Kidney (tissue), 14 donors: ENCODE measurements around the gene NOSTRIN. TPM values are rescaled to one million over a fixed set of nuclear protein-coding genes. Genes with fewer than 3 reads are reported as not detected.

Experiments used
- DNase-seq, 5 donors: peaks; one replicate each; pipeline ENCODE4 v3.0.0-alpha.2; 2013 to 2020
- FAIRE-seq: peaks from 2 replicates; lab custom pipeline; 2012; peaks lifted over from hg19 to GRCh38; lab: Jason Lieb, UNC
- H3K27ac ChIP-seq, 2 donors: one replicate each; pipeline ENCODE4 v1.7.0; 2013; ENCODE audit warnings: low read depth in 2 of 2, low read length in 2 of 2, inconsistent platforms in 1 of 2
- H3K27me3 ChIP-seq: one replicate; pipeline ENCODE4 v1.7.1; 2013; ENCODE audit warnings: low read length, inconsistent platforms; ENCODE audit not compliant: control insufficient read depth, insufficient read depth
- H3K36me3 ChIP-seq, 3 donors: one replicate each; pipeline versions ENCODE4 v1.7.0 to v1.7.1; 2013; ENCODE audit warnings: low read length in 3 of 3, control low read depth in 1 of 3, inconsistent platforms in 1 of 3; ENCODE audit not compliant: insufficient read depth in 3 of 3, control insufficient read depth in 2 of 3
- H3K4me1 ChIP-seq, 3 donors: one replicate each; pipeline versions ENCODE4 v1.7.0 to v1.7.1; 2013; ENCODE audit warnings: low read length in 3 of 3, inconsistent platforms in 1 of 3, low read depth in 1 of 3; ENCODE audit not compliant: control insufficient read depth in 2 of 3, insufficient read depth in 2 of 3
- H3K4me3 ChIP-seq, 3 donors: one replicate each; pipeline versions ENCODE4 v1.7.0 to v1.8.1; 2013; ENCODE audit warnings: low read length in 3 of 3, control low read depth in 1 of 3, inconsistent platforms in 1 of 3
- H3K9ac ChIP-seq, 3 donors: one replicate each; pipeline versions ENCODE4 v1.7.0 to v1.7.1; 2013; ENCODE audit warnings: low read length in 3 of 3, control low read depth in 1 of 3, inconsistent platforms in 1 of 3
- H3K9me3 ChIP-seq, 3 donors: one replicate each; pipeline versions ENCODE4 v1.7.0 to v1.7.1; 2013; ENCODE audit warnings: low read length in 3 of 3, control low read depth in 1 of 3, inconsistent platforms in 1 of 3; ENCODE audit not compliant: control insufficient read depth in 2 of 3, insufficient read depth in 1 of 3
- CTCF ChIP-seq: IDR thresholded peaks from 3 replicates; pipeline ENCODE4 v1.5.1; 2012; ENCODE audit warnings: mild to moderate bottlenecking, moderate library complexity, borderline replicate concordance; ENCODE audit not compliant: insufficient read depth; ENCODE audit errors: extremely low read depth
- intact Hi-C: fragments of 100-400 bp; cut with DNase I; formaldehyde crosslinking; loops from one replicate; pipeline ENCODE4 v1.11.1; 2022
- polyA plus RNA-seq: library from polyadenylated mRNA; stranded (reverse); fragments of 350-450 nt; fragmentation: Illumina TruSeq; extraction: RNeasy Lipid Tissue Mini Kit (QIAGEN cat#74804); gene quantifications from one replicate; pipeline ENCODE4 v1.2.3, GENCODE V29; 2014; ENCODE audit warnings: low read depth, low replicate concordance; ENCODE audit not compliant: insufficient read depth
- total RNA-seq: library from RNA; stranded (reverse); fragmentation: NEBNext Ultra II Directional; extraction: Animal tissue kit (Norgen Biotek cat#: 25700); gene quantifications from one replicate; pipeline ENCODE4 v1.2.1, GENCODE V29; 2021
- donor health status: control.
- donor health status: control.
- donor health status: control.
- donor health status: control.
- donor health status: control.
- donor health status: DM: yes; HTN: yes; CAD: no.
- donor health status: Normal renal cell carcinoma (clear cell type).

Gene NOSTRIN
- total and polyA plus RNA-seq, 2 donors from 2014 or later: 41.8 to 50.2 TPM

GRCh38 chr2:168897449-168897848 is 95.0 kb downstream of the NOSTRIN start:
- Histone ChIP-seq H3K27me3 (no peaks in the 10 kb centered on the region), H3K9me3 (no peaks in the 10 kb centered on the region), H3K4me3 (no peak overlapping the region), H3K9ac (no peak overlapping the region), H3K27ac (no peak overlapping the region), H3K36me3 (no peaks in the 10 kb centered on the region), H3K4me1 (no peaks in the 10 kb centered on the region)
- TF ChIP-seq CTCF: no peak
- DNase-seq: no peak
- intact Hi-C loops: no loop called here
- no peak for FAIRE-seq

GRCh38 chr2:168901003-168901402 is 98.6 kb downstream of the NOSTRIN start, which contains the start of gene G6PC2:
Gene G6PC2, plus strand, starts transcription at chr2:168901291. Its CDS starts 41 bp downstream, at chr2:168901332.
- no peaks in the 10 kb centered on the region for H3K27me3 ChIP-seq
- no peaks in the 10 kb centered on the region for H3K9me3 ChIP-seq
- intact Hi-C loops: no loop called here
- no peak within 1 kb of the TSS for H3K4me3 ChIP-seq
- no peaks in the 10 kb centered on the region for H3K36me3 ChIP-seq
- DNase-seq: peak in 1 of 5 donors; percentile 25
- no peak for FAIRE-seq
- no peak within 1 kb of the TSS for H3K27ac ChIP-seq
- H3K4me1 ChIP-seq: no peaks in the 10 kb centered on the region
- H3K9ac ChIP-seq: no peak within 1 kb of the TSS
- TF ChIP-seq CTCF: no peak

- no peaks in the 10 kb centered on the region for H3K27me3 ChIP-seq
- no peak for FAIRE-seq
Measured at GRCh38 chr2:168903888-168904287, 101.5 kb downstream of the NOSTRIN start.

More at GRCh38 chr2:168903888-168904287, 101.5 kb downstream of the NOSTRIN start:
- Histone ChIP-seq H3K4me1 (no peaks in the 10 kb centered on the region), H3K9ac (no peak overlapping the region), H3K9me3 (no peaks in the 10 kb centered on the region), H3K27ac (no peak overlapping the region), H3K4me3 (no peak overlapping the region), H3K36me3 (no peaks in the 10 kb centered on the region)
- TF ChIP-seq CTCF: no peak
- intact Hi-C loops: no loop called here
- DNase-seq: no peak
